HCT116 (cell line): ENCODE results near the gene SEPTIN2. TPM values are rescaled to one million over a fixed set of nuclear protein-coding genes. Genes with fewer than 3 reads are reported as not detected.
"Not testable (repeated sequence)": the region's sequence is repeated elsewhere in the genome, so short reads cannot be mapped to it uniquely, and the experiment has no call there.

Source experiments
- ATAC-seq: fragments of 200-7000 bp; cut with Tn5 transposase; 2 replicates; pipeline ENCODE4 v1.9.1; 2020; ENCODE audit warnings: mild to moderate bottlenecking, moderate library complexity
- BruUV-seq: library from RNA; stranded (reverse); fragments of 400-500 nt; replicated peaks from 2 replicates; lab custom pipeline; 2021; lab: Mats Ljungman, UMichigan
- CTCF ChIA-PET: fragments of 300-600 bp; sonication (Branson Sonifier 250); formaldehyde crosslinking; loops from one replicate; lab custom pipeline; 2021; ENCODE audit warnings: antibody characterized with exemption; lab: Charles Lee
- POLR2A ChIA-PET: fragments of 300-600, 350-600 bp; sonication (Branson Sonifier 250); formaldehyde crosslinking; loops from one replicate; lab custom pipeline; 2021; ENCODE audit warnings: antibody characterized with exemption; lab: Charles Lee
- RAD21 ChIA-PET, 2 experiments: fragments of 300-600 bp; sonication (Branson Sonifier 250); formaldehyde crosslinking; loops; one replicate each; lab custom pipeline; 2023; ENCODE audit warnings: low total read pairs in 2 of 2; ENCODE audit not compliant: uncharacterized antibody in 2 of 2, unreplicated experiment in 2 of 2, low non-redundant PET in 1 of 2; lab: Charles Lee
- DNase-seq: peaks from one replicate; pipeline ENCODE4 v3.0.0-alpha.2; 2010; ENCODE audit warnings: low read depth, low spot score
- H2AFZ ChIP-seq: fragments of 200-600 bp; shearing (Covaris generic), sonication (generic); 2 replicates; pipeline ENCODE4 v1.6.1; 2017; ENCODE audit warnings: low read depth, mixed run types, mixed read lengths, antibody characterized with exemption, low read length; ENCODE audit not compliant: poor library complexity, severe bottlenecking
- H3K27ac ChIP-seq: 2 replicates; pipeline ENCODE4 v1.5.1; 2012; ENCODE audit warnings: low read depth, low read length
- H3K27me3 ChIP-seq: fragments of 200-600 bp; sonication (generic); 2 replicates; pipeline ENCODE4 v1.6.1; 2016; ENCODE audit warnings: mixed run types, low read length, mixed read lengths; ENCODE audit not compliant: insufficient read depth
- H3K36me3 ChIP-seq, 2 experiments: fragments of 200-500 bp in 1 of 2; fragments of 200-600 bp in 1 of 2; sonication (Bioruptor generic) in 1 of 2; sonication (generic) in 1 of 2; 2 replicates each; pipeline versions ENCODE4 v1.5.1 to v1.6.1; 2014 to 2016; ENCODE audit warnings: low read length in 2 of 2, inconsistent platforms in 1 of 2, mixed read lengths in 1 of 2, mixed run types in 1 of 2; ENCODE audit not compliant: insufficient read depth in 2 of 2, control insufficient read depth in 1 of 2
- H3K4me1 ChIP-seq, 2 experiments: fragments of 200-600 bp in 1 of 2; sonication (generic) in 1 of 2; 2 replicates each; pipeline versions ENCODE4 v1.5.1 to v1.6.1; 2012 to 2017; ENCODE audit warnings: low read length in 2 of 2, inconsistent platforms in 1 of 2, mild to moderate bottlenecking in 1 of 2, mixed read lengths in 1 of 2, mixed run types in 1 of 2, moderate library complexity in 1 of 2; ENCODE audit not compliant: insufficient read depth in 2 of 2, control insufficient read depth in 1 of 2
- H3K4me2 ChIP-seq: fragments of 200-600 bp; sonication (generic); 2 replicates; pipeline ENCODE4 v1.6.1; 2017; ENCODE audit warnings: mixed run types, low read length, mixed read lengths
- H3K4me3 ChIP-seq, 2 experiments: fragments of 200-600 bp in 1 of 2; sonication (generic) in 1 of 2; replicated peaks in 1 of 2; 2 replicates each; pipeline ENCODE4 v1.5.1; 2011 to 2016; ENCODE audit warnings: low read length in 2 of 2, control low read depth in 1 of 2, low read depth in 1 of 2, mild to moderate bottlenecking in 1 of 2, mixed read lengths in 1 of 2, mixed run types in 1 of 2
- H3K79me2 ChIP-seq: fragments of 200-600 bp; sonication (generic); 2 replicates; pipeline ENCODE4 v1.6.1; 2017; ENCODE audit warnings: mild to moderate bottlenecking, mixed run types, low read length, moderate library complexity, mixed read lengths; ENCODE audit not compliant: insufficient read depth
- H3K9ac ChIP-seq: fragments of 200-600 bp; sonication (generic); 2 replicates; pipeline ENCODE4 v1.6.1; 2016; ENCODE audit warnings: low read length, mixed read lengths
- H3K9me2 ChIP-seq: fragments of 200-600 bp; sonication (generic), shearing (Covaris generic); 2 replicates; pipeline ENCODE4 v1.6.1; 2017; ENCODE audit warnings: mixed run types, mild to moderate bottlenecking, moderate library complexity; ENCODE audit not compliant: insufficient read depth
- H3K9me3 ChIP-seq, 2 experiments: fragments of 200-500 bp in 1 of 2; fragments of 200-600 bp in 1 of 2; sonication (Bioruptor generic) in 1 of 2; sonication (generic) in 1 of 2; 2 replicates each; pipeline ENCODE4 v1.6.1; 2014 to 2017; ENCODE audit warnings: low read length in 2 of 2, mixed read lengths in 2 of 2, inconsistent platforms in 1 of 2, low read depth in 1 of 2, mild to moderate bottlenecking in 1 of 2, mixed run types in 1 of 2, moderate library complexity in 1 of 2; ENCODE audit not compliant: control insufficient read depth in 1 of 2, insufficient read depth in 1 of 2
- H4K20me1 ChIP-seq: fragments of 200-600 bp; sonication (generic), shearing (Covaris generic); 2 replicates; pipeline ENCODE4 v1.6.1; 2017; ENCODE audit warnings: mixed run types, mild to moderate bottlenecking, moderate library complexity; ENCODE audit not compliant: insufficient read depth
- ELF1 ChIP-seq: IDR thresholded peaks from 2 replicates; pipeline ENCODE4 v1.6.1; 2012; ENCODE audit warnings: low read depth, borderline replicate concordance
- POLR2AphosphoS5 ChIP-seq: IDR thresholded peaks from 2 replicates; pipeline ENCODE4 v1.6.1; 2011; ENCODE audit warnings: mild to moderate bottlenecking, low read depth, low read length, moderate library complexity
- RAD21 ChIP-seq: IDR thresholded peaks from 2 replicates; pipeline ENCODE4 v1.6.1; 2012; ENCODE audit warnings: low read depth, mild to moderate bottlenecking
- SIN3A ChIP-seq: IDR thresholded peaks from 2 replicates; pipeline ENCODE4 v1.6.1; 2012; ENCODE audit warnings: low read depth
- ZNF274 ChIP-seq: fragments of 200-500 bp; sonication (Bioruptor generic); IDR thresholded peaks from 2 replicates; pipeline ENCODE4 v1.6.1; 2014; ENCODE audit warnings: mild to moderate bottlenecking, low read depth, low read length, inconsistent platforms
- intact Hi-C: fragments of 100-400 bp; cut with micrococcal nuclease; formaldehyde crosslinking; loops from 2 replicates; pipeline ENCODE4 v1.10.0; 2022
- total RNA-seq: library from RNA; stranded (reverse); gene quantifications from one replicate; pipeline ENCODE4 v1.2.1, GENCODE V29; 2021; ENCODE audit not compliant: unreplicated experiment
- TF ChIP-seq, protein P1 (sequence below), 3 experiments: fragments of 200-600 bp in 1 of 3; sonication (generic) in 1 of 3; IDR thresholded peaks in 2 of 3; conservative IDR thresholded peaks in 1 of 3; 2 replicates each; pipeline ENCODE4 v1.5.1; 2012 to 2017; ENCODE audit warnings: low read depth in 2 of 3, low read length in 2 of 3, antibody characterized with exemption in 1 of 3, borderline replicate concordance in 1 of 3, control low read depth in 1 of 3, mild to moderate bottlenecking in 1 of 3, mixed read lengths in 1 of 3, mixed run types in 1 of 3, moderate library complexity in 1 of 3; ENCODE audit not compliant: insufficient read depth in 1 of 3

SEPTIN2 gene
- total RNA-seq, 1 experiment from 2014 or later, result 317 TPM

DNA sequence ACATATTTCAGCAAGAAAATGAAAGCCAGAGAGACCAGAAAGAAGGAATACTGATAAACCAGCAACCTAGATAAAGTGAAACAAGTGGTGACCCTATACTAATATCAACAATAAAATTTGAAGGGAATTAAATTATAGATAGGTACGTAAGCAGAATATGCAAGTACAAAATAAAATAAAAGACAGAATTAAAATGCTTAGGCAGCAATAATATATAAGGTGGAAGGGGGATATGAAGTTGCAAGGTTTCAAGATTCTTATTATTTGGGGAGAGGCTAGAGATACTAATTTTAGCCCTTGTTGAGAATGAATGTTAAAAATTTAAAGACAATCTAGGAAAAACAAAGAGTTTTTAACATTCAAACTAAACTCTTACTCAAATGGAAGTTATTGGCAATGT is 39.8 kb upstream of the SEPTIN2 start (continued):
- TF ChIP-seq POLR2AphosphoS5 (no peak), ZNF274 (no peak), ELF1 (no peak), RAD21 (no peak), SIN3A (no peak)
- TF ChIP-seq, protein P1, sequence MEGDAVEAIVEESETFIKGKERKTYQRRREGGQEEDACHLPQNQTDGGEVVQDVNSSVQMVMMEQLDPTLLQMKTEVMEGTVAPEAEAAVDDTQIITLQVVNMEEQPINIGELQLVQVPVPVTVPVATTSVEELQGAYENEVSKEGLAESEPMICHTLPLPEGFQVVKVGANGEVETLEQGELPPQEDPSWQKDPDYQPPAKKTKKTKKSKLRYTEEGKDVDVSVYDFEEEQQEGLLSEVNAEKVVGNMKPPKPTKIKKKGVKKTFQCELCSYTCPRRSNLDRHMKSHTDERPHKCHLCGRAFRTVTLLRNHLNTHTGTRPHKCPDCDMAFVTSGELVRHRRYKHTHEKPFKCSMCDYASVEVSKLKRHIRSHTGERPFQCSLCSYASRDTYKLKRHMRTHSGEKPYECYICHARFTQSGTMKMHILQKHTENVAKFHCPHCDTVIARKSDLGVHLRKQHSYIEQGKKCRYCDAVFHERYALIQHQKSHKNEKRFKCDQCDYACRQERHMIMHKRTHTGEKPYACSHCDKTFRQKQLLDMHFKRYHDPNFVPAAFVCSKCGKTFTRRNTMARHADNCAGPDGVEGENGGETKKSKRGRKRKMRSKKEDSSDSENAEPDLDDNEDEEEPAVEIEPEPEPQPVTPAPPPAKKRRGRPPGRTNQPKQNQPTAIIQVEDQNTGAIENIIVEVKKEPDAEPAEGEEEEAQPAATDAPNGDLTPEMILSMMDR (IDR thresholded peaks at IDR 0.05 in 2 of 3, conservative IDR thresholded peaks at IDR 0.05 in 1 of 3; ENCODE audit: borderline replicate concordance in 1 of 3, insufficient read depth in 1 of 3, low read depth in 2 of 3, low read length in 2 of 3), result no peak

DNA sequence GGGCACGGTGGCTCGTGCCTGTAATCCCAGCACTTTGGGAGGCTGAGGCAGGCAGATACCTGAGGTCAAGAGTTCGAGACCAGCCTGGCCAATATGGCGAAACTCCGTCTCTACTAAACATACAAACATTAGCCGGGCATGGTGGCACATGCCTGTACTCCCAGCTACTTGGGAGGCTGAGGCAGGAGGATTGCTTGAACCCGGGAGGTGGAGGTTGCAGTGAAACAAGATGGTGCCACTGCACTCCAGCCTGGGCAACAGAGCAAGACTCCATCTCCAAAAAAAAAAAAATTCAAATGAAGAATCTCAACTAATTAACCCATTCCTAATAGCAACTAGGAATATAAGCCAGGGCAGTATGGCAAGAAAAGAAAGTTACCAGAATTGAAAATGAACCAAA is 37.4 kb upstream of the SEPTIN2 start:
- H3K4me3 ChIP-seq, H3K9ac ChIP-seq, POLR2A ChIA-PET, DNase-seq, ATAC-seq, H3K27ac ChIP-seq, H3K4me2 ChIP-seq, H3K36me3 ChIP-seq, H3K9me3 ChIP-seq, intact Hi-C loops, CTCF ChIA-PET, H3K9me2 ChIP-seq, H2AFZ ChIP-seq, H3K27me3 ChIP-seq, BruUV-seq, RAD21 ChIA-PET: not testable (repeated sequence)
- peaks cover 26% of the 10 kb centered on the region; the same call in 1 of the 2 replicates for H4K20me1 ChIP-seq
- peaks cover 13 to 16% of the 10 kb centered on the region in 2 experiments for H3K4me1 ChIP-seq
- peaks cover 100% of the 10 kb centered on the region for H3K79me2 ChIP-seq
